ENCODE measurements around the gene ERVH48-1. TPM values are rescaled to one million over a fixed set of nuclear protein-coding genes. Genes with fewer than 3 reads are reported as not detected.

Gene ERVH48-1
- total and polyA plus RNA-seq, 2 donors (not counting 3 experiments of a cell fraction or from before 2014, with no cell fraction given), result not detected

DNA sequence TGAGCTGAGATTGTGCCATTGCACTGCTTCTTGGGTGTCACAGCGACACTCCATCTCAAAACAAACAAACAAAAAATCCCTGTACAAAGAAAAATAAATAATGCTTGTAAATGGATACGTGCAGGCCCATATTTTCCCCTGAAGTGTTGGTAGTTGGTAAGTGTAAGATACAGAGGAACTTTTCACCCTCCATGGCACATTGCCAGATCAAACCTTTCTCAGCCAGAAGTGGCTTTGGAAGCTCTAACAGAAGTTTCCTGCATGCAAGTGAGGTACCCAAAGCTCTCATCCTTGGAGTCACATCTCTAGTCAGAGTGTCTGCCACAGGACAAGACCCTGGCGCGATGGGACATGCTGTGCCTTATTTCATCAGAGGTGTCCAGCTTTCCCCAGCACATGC, 25.0 kb downstream of the ERVH48-1 start:
- no peaks in the 10 kb centered on the region for H4K20me1 ChIP-seq (replicated peaks; ENCODE audit: control insufficient read depth, extremely low read depth, insufficient read depth, low read length)
- no peaks in the 10 kb centered on the region for H3K4me1 ChIP-seq (ENCODE audit: control insufficient read depth, extremely low read depth, insufficient read depth, low read length)
- H3K36me3 ChIP-seq (ENCODE audit: control insufficient read depth in 2 of 2, extremely low read depth in 1 of 2, insufficient read depth in 2 of 2, low read length in 2 of 2), result peaks cover 8 to 27% of the 10 kb centered on the region in 2 experiments
- CTCF ChIA-PET, result no interaction called here
- no peak overlapping the region for H3K4me3 ChIP-seq (replicated peaks in 1 of 3; ENCODE audit: insufficient read depth in 1 of 3, low read depth in 1 of 3, low read length in 3 of 3)
- DNase-seq (ENCODE audit: low read depth, low spot score), result no peak
- BruUV-seq (replicated peaks), result no TSS peak
- intact Hi-C loops (cut with micrococcal nuclease) (no loop called here), dilution Hi-C loops (cut with MboI; ENCODE audit: extremely low pct_ligation_motif_present, low sequenced_read_pairs) (no loop called here)
- H3K9me1 ChIP-seq (replicated peaks; ENCODE audit: control insufficient read depth, extremely low read depth, insufficient read depth, low read length), result no peaks in the 10 kb centered on the region
- peaks cover 24% of the 10 kb centered on the region for H3K79me2 ChIP-seq (ENCODE audit: control insufficient read depth, insufficient read depth, low read length)
- H3K9ac ChIP-seq (replicated peaks; ENCODE audit: extremely low read depth, insufficient read depth, low read length), result no peak overlapping the region
- no peak overlapping the region for H2AFZ ChIP-seq (ENCODE audit: low read depth, low read length)
- no peak overlapping the region for H3K4me2 ChIP-seq (ENCODE audit: insufficient read depth, low read length)
- H3K27me3 ChIP-seq (ENCODE audit: control insufficient read depth in 2 of 2, insufficient read depth in 2 of 2, low read length in 2 of 2), result no peaks in the 10 kb centered on the region
- no peak for FAIRE-seq
- POLR2A ChIA-PET, result no interaction called here
- TF ChIP-seq EZH2 (IDR thresholded peaks at IDR 0.05; ENCODE audit: borderline replicate concordance, low read depth, low read length, severe bottlenecking) (no peak), GATA2 (IDR thresholded peaks at IDR 0.05; ENCODE audit: insufficient read depth, insufficient read length, low read depth, low read length) (no peak), MYC (IDR thresholded peaks at IDR 0.05; ENCODE audit: low read depth, low read length) (no peak), POLR2AphosphoS5 (IDR thresholded peaks at IDR 0.05; ENCODE audit: insufficient read depth, low read depth, low read length) (no peak), JUN (IDR thresholded peaks at IDR 0.05; ENCODE audit: borderline replicate concordance, insufficient read depth, insufficient read length, low read depth) (no peak), POLR2A (IDR thresholded peaks at IDR 0.05; ENCODE audit: low read depth, low read length) (no peak), FOS (IDR thresholded peaks at IDR 0.05; ENCODE audit: borderline replicate concordance, insufficient read depth, low read length) (no peak)
- TF ChIP-seq, protein P1, sequence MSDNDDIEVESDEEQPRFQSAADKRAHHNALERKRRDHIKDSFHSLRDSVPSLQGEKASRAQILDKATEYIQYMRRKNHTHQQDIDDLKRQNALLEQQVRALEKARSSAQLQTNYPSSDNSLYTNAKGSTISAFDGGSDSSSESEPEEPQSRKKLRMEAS (IDR thresholded peaks at IDR 0.05; ENCODE audit: insufficient read depth, insufficient read length), result no peak
- TF ChIP-seq, protein P2, sequence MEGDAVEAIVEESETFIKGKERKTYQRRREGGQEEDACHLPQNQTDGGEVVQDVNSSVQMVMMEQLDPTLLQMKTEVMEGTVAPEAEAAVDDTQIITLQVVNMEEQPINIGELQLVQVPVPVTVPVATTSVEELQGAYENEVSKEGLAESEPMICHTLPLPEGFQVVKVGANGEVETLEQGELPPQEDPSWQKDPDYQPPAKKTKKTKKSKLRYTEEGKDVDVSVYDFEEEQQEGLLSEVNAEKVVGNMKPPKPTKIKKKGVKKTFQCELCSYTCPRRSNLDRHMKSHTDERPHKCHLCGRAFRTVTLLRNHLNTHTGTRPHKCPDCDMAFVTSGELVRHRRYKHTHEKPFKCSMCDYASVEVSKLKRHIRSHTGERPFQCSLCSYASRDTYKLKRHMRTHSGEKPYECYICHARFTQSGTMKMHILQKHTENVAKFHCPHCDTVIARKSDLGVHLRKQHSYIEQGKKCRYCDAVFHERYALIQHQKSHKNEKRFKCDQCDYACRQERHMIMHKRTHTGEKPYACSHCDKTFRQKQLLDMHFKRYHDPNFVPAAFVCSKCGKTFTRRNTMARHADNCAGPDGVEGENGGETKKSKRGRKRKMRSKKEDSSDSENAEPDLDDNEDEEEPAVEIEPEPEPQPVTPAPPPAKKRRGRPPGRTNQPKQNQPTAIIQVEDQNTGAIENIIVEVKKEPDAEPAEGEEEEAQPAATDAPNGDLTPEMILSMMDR (IDR thresholded peaks at IDR 0.05; ENCODE audit: extremely low read depth in 1 of 2, insufficient read depth in 1 of 2, low read depth in 1 of 2, low read length in 2 of 2), result no peak
- H3K9me3 ChIP-seq (replicated peaks; ENCODE audit: control insufficient read depth, insufficient read depth, low read length), result no peaks in the 10 kb centered on the region
- H3K27ac ChIP-seq (ENCODE audit: insufficient read depth, low read depth, low read length), result no peak overlapping the region
